Ovary (tissue), 3 donors: ENCODE results near the gene SLC50A1.

Experiments used
- EP300 ChIP-seq: sonication (generic); formaldehyde crosslinking; IDR thresholded peaks from one replicate; pipeline ENCODE4 v1.6.1; 2017; ENCODE audit warnings: antibody characterized with exemption
- TF ChIP-seq, protein P1 (sequence below), 3 donors: fragments of 450-650 bp in 2 of 3; fragments of 200-600 bp in 1 of 3; IDR thresholded peaks; one replicate each; pipeline versions ENCODE4 v1.5.1 to v1.8.0; 2016 to 2022; ENCODE audit warnings: antibody characterized with exemption in 3 of 3, mild to moderate bottlenecking in 1 of 3
- donor health status: DM: no; HTN: no; CAD: no.

GRCh38 chr1:155174324-155175280 is 39.0 kb downstream of the SLC50A1 start:
- TF ChIP-seq, protein P1, sequence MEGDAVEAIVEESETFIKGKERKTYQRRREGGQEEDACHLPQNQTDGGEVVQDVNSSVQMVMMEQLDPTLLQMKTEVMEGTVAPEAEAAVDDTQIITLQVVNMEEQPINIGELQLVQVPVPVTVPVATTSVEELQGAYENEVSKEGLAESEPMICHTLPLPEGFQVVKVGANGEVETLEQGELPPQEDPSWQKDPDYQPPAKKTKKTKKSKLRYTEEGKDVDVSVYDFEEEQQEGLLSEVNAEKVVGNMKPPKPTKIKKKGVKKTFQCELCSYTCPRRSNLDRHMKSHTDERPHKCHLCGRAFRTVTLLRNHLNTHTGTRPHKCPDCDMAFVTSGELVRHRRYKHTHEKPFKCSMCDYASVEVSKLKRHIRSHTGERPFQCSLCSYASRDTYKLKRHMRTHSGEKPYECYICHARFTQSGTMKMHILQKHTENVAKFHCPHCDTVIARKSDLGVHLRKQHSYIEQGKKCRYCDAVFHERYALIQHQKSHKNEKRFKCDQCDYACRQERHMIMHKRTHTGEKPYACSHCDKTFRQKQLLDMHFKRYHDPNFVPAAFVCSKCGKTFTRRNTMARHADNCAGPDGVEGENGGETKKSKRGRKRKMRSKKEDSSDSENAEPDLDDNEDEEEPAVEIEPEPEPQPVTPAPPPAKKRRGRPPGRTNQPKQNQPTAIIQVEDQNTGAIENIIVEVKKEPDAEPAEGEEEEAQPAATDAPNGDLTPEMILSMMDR (IDR thresholded peaks at IDR 0.05) = no peak
- TF ChIP-seq EP300 = no peak
